ENCODE data around the gene NFE2. TPM values are rescaled to one million over a fixed set of nuclear protein-coding genes. Genes with fewer than 3 reads are reported as not detected.
"Not testable (repeated sequence)": the region's sequence is repeated elsewhere in the genome, so short reads cannot be mapped to it uniquely, and the experiment has no call there.

Gene NFE2
- polyA plus RNA-seq, 1 experiment = 1.0 TPM

- H3K27me3 ChIP-seq (ENCODE audit: control insufficient read depth, insufficient read depth, low read length) = no peaks in the 10 kb centered on the region
- ChIA-PET CTCF (interaction anchor here (0.6 to 3.6 kb wide), 19 partner anchors 8 to 113 kb away, joined by 3 to 15 read pairs (median 6); partner anchors contain the start of genes COPZ1 and NFE2), POLR2A (interaction anchor here (0.5 to 0.6 kb wide), 3 partner anchors 39 to 194 kb away, joined by 5 to 9 read pairs (median 6); partner anchors contain the start of gene COPZ1)
- peaks cover 19% of the 10 kb centered on the region for H3K36me3 ChIP-seq (ENCODE audit: control insufficient read depth, insufficient read depth, low read length)
- no peak for DNase-seq (ENCODE audit: low read depth)
- no peak for TF ChIP-seq CTCF (IDR thresholded peaks at IDR 0.05; ENCODE audit: insufficient read depth, low read depth, low read length)
- H3K4me3 ChIP-seq (ENCODE audit: low read depth, low read length) = no peak overlapping the region
These were observed 14.5 kb downstream of the NFE2 start for GRCh38 chr12:54286042-54287030.

GRCh38 chr12:54285150-54286041, 15.4 kb downstream of the NFE2 start:
- H3K27me3 ChIP-seq (ENCODE audit: control insufficient read depth, insufficient read depth, low read length) = no peaks in the 10 kb centered on the region
- TF ChIP-seq CTCF (IDR thresholded peaks at IDR 0.05; ENCODE audit: insufficient read depth, low read depth, low read length) = peak; percentile 41; the same call in 1 of the 2 replicates
- H3K36me3 ChIP-seq (ENCODE audit: control insufficient read depth, insufficient read depth, low read length) = peaks cover 19% of the 10 kb centered on the region
- CTCF ChIA-PET = interaction anchor here (0.9 to 3.6 kb wide), 20 partner anchors 9 to 114 kb away, joined by 3 to 15 read pairs (median 6); partner anchors contain the start of gene COPZ1
- H3K4me3 ChIP-seq (ENCODE audit: low read depth, low read length) = no peak overlapping the region
- no peak for DNase-seq (ENCODE audit: low read depth)
- POLR2A ChIA-PET = no interaction called here

GRCh38 chr12:54284070-54284780, 16.6 kb downstream of the NFE2 start:
- not testable (repeated sequence) for H3K27me3 ChIP-seq (ENCODE audit: control insufficient read depth, insufficient read depth, low read length); H3K4me3 ChIP-seq (ENCODE audit: low read depth, low read length); DNase-seq (ENCODE audit: low read depth)
- CTCF ChIA-PET = interaction anchor here (0.9 to 3.6 kb wide), 14 partner anchors 10 to 95 kb away, joined by 3 to 14 read pairs (median 4); no protein-coding TSS in a partner anchor
- H3K36me3 ChIP-seq (ENCODE audit: control insufficient read depth, insufficient read depth, low read length) = peaks cover 19% of the 10 kb centered on the region
- POLR2A ChIA-PET = interaction anchor here (0.5 to 0.6 kb wide), 2 partner anchors 24 to 84 kb away, joined by 7 to 15 read pairs; no protein-coding TSS in a partner anchor

GRCh38 chr12:54282949-54283593, 17.7 kb downstream of the NFE2 start:
- no peaks in the 10 kb centered on the region for H3K27me3 ChIP-seq (ENCODE audit: control insufficient read depth, insufficient read depth, low read length)
- ChIA-PET CTCF (interaction anchor here (0.6 to 3.6 kb wide), 9 partner anchors 11 to 96 kb away, joined by 3 to 14 read pairs (median 4); no protein-coding TSS in a partner anchor), POLR2A (no interaction called here)
- H3K4me3 ChIP-seq (ENCODE audit: low read depth, low read length) = peak overlapping the region; percentile 94
- TF ChIP-seq CTCF (IDR thresholded peaks at IDR 0.05; ENCODE audit: insufficient read depth, low read depth, low read length) = no peak
- DNase-seq (ENCODE audit: low read depth) = no peak
- peaks cover 17% of the 10 kb centered on the region for H3K36me3 ChIP-seq (ENCODE audit: control insufficient read depth, insufficient read depth, low read length)

- ChIA-PET CTCF (interaction anchor here (0.9 to 1.3 kb wide), 6 partner anchors 10 to 87 kb away, joined by 3 to 8 read pairs (median 3); no protein-coding TSS in a partner anchor), POLR2A (interaction anchor here (1.5 kb wide), 1 partner anchor 19 kb away, joined by 3 read pairs; no protein-coding TSS in a partner anchor)
- H3K27me3 ChIP-seq (ENCODE audit: control insufficient read depth, insufficient read depth, low read length); DNase-seq (ENCODE audit: low read depth): not testable (repeated sequence)
- H3K36me3 ChIP-seq (ENCODE audit: control insufficient read depth, insufficient read depth, low read length) = peaks cover 11% of the 10 kb centered on the region
- H3K4me3 ChIP-seq (ENCODE audit: low read depth, low read length) = peak overlapping the region; percentile 94
These were observed 19.1 kb downstream of the NFE2 start for GRCh38 chr12:54281694-54282093.

GRCh38 chr12:54281261-54281638, 19.6 kb downstream of the NFE2 start:
- peak overlapping the region; percentile 94 for H3K4me3 ChIP-seq (ENCODE audit: low read depth, low read length)
- not testable (repeated sequence) for H3K27me3 ChIP-seq (ENCODE audit: control insufficient read depth, insufficient read depth, low read length); H3K36me3 ChIP-seq (ENCODE audit: control insufficient read depth, insufficient read depth, low read length); DNase-seq (ENCODE audit: low read depth)
- CTCF ChIA-PET = interaction anchor here (0.9 to 1.3 kb wide), 6 partner anchors 10 to 87 kb away, joined by 3 to 8 read pairs (median 3); no protein-coding TSS in a partner anchor
- POLR2A ChIA-PET = interaction anchor here (1.5 kb wide), 1 partner anchor 19 kb away, joined by 3 read pairs; no protein-coding TSS in a partner anchor

Measured in BJ (cell line).